Fibroblast of lung (primary cell): ENCODE measurements around the gene KIF13A.

Experiments used
- EZH2 ChIP-seq: IDR thresholded peaks from 2 replicates; pipeline ENCODE4 v1.5.1; 2012; ENCODE audit warnings: low read length, control low read depth, mild to moderate bottlenecking; ENCODE audit errors: missing control alignments
- TF ChIP-seq, protein P1 (sequence below), 2 donors: IDR thresholded peaks in 1 of 2; conservative IDR thresholded peaks in 1 of 2; 1 replicate in 1 of 2; 2 replicates in 1 of 2; pipeline ENCODE4 v1.5.1; 2011 to 2012; ENCODE audit warnings: low read length in 2 of 2, control low read depth in 1 of 2, inconsistent platforms in 1 of 2, low read depth in 1 of 2, mild to moderate bottlenecking in 1 of 2

DNA sequence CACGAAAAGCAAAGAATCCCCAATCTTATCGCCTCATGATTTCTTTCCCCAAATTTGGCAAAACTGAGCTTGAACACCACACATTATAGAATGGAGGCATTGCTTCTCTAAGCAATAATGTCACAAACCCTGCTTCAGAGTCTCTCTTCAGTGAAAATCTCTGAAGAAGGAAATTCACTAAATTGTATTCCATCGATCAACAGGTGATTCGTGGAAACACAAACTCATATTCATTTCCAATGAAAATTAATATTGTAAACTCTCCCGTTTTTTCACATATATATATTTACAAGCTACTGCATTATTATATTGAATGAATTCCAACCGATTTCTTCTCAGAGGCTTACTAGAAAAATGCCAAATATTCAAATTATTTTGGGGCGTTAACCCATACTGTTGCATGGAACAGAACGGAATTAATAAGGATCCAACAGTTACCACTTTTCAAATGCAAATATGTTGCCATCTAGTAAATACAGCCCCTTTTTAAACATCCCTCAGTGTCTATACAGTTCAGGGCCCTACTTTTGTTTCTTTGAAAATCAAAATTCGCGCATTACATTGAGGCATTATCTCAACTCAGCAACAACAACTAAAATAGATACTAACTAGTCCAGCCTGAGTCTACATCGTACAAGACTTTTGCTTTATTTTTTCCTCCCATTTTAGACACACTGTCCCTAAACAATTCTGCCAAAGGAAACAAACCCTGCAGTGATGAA, 1.3 kb downstream of the KIF13A start:
- TF ChIP-seq, protein P1, sequence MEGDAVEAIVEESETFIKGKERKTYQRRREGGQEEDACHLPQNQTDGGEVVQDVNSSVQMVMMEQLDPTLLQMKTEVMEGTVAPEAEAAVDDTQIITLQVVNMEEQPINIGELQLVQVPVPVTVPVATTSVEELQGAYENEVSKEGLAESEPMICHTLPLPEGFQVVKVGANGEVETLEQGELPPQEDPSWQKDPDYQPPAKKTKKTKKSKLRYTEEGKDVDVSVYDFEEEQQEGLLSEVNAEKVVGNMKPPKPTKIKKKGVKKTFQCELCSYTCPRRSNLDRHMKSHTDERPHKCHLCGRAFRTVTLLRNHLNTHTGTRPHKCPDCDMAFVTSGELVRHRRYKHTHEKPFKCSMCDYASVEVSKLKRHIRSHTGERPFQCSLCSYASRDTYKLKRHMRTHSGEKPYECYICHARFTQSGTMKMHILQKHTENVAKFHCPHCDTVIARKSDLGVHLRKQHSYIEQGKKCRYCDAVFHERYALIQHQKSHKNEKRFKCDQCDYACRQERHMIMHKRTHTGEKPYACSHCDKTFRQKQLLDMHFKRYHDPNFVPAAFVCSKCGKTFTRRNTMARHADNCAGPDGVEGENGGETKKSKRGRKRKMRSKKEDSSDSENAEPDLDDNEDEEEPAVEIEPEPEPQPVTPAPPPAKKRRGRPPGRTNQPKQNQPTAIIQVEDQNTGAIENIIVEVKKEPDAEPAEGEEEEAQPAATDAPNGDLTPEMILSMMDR (conservative IDR thresholded peaks at IDR 0.05 in 1 of 2, IDR thresholded peaks at IDR 0.05 in 1 of 2; ENCODE audit: low read depth in 1 of 2, low read length in 2 of 2) = no peak
- no peak for TF ChIP-seq EZH2
